ENCODE results near the gene CELF5. TPM values are rescaled to one million over a fixed set of nuclear protein-coding genes. Genes with fewer than 3 reads are reported as not detected.
"Not testable (repeated sequence)": the region's sequence is repeated elsewhere in the genome, so short reads cannot be mapped to it uniquely, and the experiment has no call there.

Gene CELF5
- total RNA-seq, 2 experiments from 2014 or later = 0.20 to 0.56 TPM

DNA sequence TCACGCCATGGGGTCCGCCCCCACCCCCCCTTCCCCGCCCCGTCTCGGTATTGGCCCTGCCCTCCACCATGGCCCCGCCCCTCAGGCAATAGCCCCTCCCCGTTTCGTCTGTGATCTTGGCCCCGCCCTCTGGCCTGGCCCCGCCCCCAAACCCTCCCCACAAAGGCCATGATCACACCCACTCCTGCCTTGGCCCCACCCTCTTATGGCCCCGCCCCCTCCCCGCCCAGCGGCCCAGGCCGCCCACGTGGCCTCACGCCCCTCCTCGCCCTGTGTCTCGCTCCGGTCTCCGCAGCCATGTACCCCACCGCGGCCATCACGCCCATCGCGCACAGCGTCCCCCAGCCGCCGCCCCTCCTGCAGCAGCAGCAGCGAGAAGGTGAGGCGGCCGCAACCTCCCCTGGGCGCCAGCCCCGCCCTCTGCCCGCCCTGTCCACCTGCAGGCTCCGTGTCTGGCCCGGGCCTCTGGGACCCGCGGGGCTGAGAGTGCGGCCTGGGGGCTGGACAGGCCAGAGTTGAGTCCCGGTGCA, 61.3 kb downstream of the CELF5 start:
- DNase-seq = peak; percentile 85

DNA sequence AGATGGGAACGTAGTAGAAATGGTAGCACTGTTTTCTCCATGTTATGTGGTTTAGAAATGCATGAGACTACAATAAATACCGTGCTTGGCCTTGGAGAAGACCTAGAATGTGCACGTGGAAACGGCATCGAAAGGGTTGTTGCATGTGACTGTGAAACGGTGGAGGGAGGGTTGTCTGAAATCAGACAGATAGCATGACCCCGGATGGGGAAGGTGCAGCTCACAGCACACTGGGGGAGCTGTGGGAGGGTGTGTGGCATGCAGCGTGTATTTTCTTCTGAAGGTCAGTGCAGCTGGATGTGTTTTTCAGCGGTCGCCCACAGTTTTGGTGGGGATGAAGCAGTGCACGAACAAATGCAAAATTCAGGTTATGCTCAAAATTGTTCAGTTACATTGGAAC, 63.4 kb downstream of the CELF5 start:
- TF ChIP-seq, protein P1, sequence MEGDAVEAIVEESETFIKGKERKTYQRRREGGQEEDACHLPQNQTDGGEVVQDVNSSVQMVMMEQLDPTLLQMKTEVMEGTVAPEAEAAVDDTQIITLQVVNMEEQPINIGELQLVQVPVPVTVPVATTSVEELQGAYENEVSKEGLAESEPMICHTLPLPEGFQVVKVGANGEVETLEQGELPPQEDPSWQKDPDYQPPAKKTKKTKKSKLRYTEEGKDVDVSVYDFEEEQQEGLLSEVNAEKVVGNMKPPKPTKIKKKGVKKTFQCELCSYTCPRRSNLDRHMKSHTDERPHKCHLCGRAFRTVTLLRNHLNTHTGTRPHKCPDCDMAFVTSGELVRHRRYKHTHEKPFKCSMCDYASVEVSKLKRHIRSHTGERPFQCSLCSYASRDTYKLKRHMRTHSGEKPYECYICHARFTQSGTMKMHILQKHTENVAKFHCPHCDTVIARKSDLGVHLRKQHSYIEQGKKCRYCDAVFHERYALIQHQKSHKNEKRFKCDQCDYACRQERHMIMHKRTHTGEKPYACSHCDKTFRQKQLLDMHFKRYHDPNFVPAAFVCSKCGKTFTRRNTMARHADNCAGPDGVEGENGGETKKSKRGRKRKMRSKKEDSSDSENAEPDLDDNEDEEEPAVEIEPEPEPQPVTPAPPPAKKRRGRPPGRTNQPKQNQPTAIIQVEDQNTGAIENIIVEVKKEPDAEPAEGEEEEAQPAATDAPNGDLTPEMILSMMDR (IDR thresholded peaks at IDR 0.05) = no peak
- Mint-ChIP-seq H3K9me3 (no peaks in the 10 kb centered on the region), H3K4me1 (ENCODE audit: low read depth) (peaks cover 11% of the 10 kb centered on the region), H3K4me3 (no peak overlapping the region), H3K36me3 (ENCODE audit: low read depth) (no peaks in the 10 kb centered on the region), H3K27ac (no peak overlapping the region), H3K27me3 (peaks cover 12% of the 10 kb centered on the region)
- DNase-seq (no peak), ATAC-seq (no peak)
- ChIA-PET POLR2A (no interaction called here), CTCF (interaction anchor here (1.0 to 1.3 kb wide), 2 partner anchors 12 to 17 kb away, joined by 4 read pairs; no protein-coding TSS in a partner anchor)
- intact Hi-C loops (cut with micrococcal nuclease) = no loop called here

More for the DNA sequence above, 61.3 kb downstream of the CELF5 start:
- H3K27me3 Mint-ChIP-seq = peaks cover 14% of the 10 kb centered on the region
- H3K27ac Mint-ChIP-seq = no peak overlapping the region
- H3K4me1 Mint-ChIP-seq (ENCODE audit: low read depth) = peaks cover 11% of the 10 kb centered on the region
- intact Hi-C loops (cut with micrococcal nuclease) = no loop called here
- peak overlapping the region; percentile 17 for H3K4me3 Mint-ChIP-seq
- TF ChIP-seq, protein P1 (IDR thresholded peaks at IDR 0.05) = no peak
- POLR2A ChIA-PET = interaction anchor here (1.5 kb wide), 1 partner anchor 10 kb away, joined by 4 read pairs; no protein-coding TSS in a partner anchor
- H3K36me3 Mint-ChIP-seq (ENCODE audit: low read depth) = no peaks in the 10 kb centered on the region
- CTCF ChIA-PET = interaction anchor here (3.0 kb wide), 1 partner anchor 19 kb away, joined by 10 read pairs; no protein-coding TSS in a partner anchor
- no peaks in the 10 kb centered on the region for H3K9me3 Mint-ChIP-seq
- ATAC-seq = no peak

DNA sequence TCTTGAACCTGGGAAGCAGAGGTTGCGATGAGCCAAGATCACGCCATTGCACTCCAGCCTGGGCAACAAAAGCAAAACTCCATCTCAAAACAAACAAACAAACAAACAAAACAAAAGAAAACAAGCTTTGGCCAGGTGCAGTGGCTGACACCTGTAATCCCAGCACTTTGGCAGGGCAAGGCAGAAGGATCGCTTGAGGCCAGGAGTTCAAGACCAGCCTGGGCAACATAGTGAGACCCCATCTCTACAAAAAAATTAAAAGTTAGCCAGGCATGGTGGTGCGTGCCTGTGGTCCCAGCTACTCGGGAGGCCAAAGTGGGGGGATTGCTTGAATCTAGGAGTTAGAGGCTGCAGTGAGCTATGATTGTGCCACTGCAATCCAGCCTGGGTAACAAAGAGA, 64.0 kb downstream of the CELF5 start:
- H3K36me3 Mint-ChIP-seq (ENCODE audit: low read depth) = not testable (repeated sequence)

DNA sequence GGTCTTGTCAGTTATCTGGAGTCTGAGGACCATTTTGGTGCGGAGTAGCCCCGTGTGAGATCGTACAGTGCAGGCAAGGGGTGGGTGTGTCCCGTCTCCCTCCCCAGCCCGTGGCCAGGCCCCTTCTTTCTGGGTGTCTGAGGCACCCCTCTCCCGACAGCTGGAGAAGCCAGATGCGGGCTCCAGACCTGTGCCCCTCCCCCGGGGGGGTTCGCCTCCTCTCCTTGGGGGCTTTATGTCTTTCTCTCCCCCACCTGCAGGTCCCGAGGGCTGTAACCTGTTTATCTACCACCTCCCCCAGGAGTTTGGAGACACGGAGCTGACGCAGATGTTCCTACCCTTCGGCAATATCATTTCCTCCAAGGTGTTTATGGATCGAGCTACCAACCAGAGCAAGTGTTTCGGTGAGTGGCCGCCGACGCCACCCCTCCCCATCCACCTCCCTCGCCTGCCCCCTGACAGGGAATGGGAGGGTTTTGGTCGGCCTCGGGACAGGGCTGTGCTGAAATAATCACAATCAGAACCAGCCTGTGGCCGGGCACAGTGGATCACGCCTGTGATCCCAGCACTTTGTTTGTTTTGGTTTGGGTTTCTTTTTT, 65.6 kb downstream of the CELF5 start:
- Mint-ChIP-seq H3K9me3 (no peaks in the 10 kb centered on the region), H3K27me3 (peaks cover 8% of the 10 kb centered on the region), H3K4me1 (ENCODE audit: low read depth) (peaks cover 3% of the 10 kb centered on the region), H3K27ac (no peak overlapping the region), H3K36me3 (ENCODE audit: low read depth) (no peaks in the 10 kb centered on the region), H3K4me3 (no peak overlapping the region)
- ChIA-PET POLR2A (no interaction called here), CTCF (interaction anchor here (1.0 kb wide), 1 partner anchor 15 kb away, joined by 3 read pairs; no protein-coding TSS in a partner anchor)
- TF ChIP-seq, protein P1 (IDR thresholded peaks at IDR 0.05) = no peak
- DNase-seq (no peak), ATAC-seq (no peak)
- intact Hi-C loops (cut with micrococcal nuclease) = no loop called here

More for the DNA sequence above, 64.0 kb downstream of the CELF5 start:
- CTCF ChIA-PET = interaction anchor here (1.0 to 1.3 kb wide), 2 partner anchors 13 to 16 kb away, joined by 4 read pairs; no protein-coding TSS in a partner anchor
- H3K27ac Mint-ChIP-seq; POLR2A ChIA-PET; intact Hi-C loops (cut with micrococcal nuclease); DNase-seq; ATAC-seq; H3K4me3 Mint-ChIP-seq; H3K9me3 Mint-ChIP-seq: not testable (repeated sequence)
- Mint-ChIP-seq H3K27me3 (peaks cover 12% of the 10 kb centered on the region), H3K4me1 (ENCODE audit: low read depth) (peaks cover 11% of the 10 kb centered on the region)

DNA sequence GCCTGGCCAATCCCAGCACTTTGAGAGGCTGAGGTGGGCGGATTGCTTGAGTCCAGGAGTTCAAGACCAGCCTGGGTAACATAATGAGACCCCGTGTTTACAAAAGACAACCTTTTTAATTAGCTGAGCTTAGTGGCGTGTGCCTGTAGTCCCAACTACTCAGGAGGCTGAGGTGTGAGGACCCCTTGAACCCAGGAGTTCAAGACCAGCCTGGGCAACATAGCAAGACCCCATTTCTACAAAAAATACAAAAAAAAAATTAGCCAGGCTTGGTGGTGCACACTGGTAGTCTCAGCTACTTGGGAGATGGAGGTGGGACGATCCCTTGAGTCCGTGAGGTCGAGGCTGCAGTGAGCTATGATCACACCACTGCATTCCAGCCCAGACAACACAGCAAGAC, 66.4 kb downstream of the CELF5 start:
- H3K36me3 Mint-ChIP-seq (ENCODE audit: low read depth); H3K27ac Mint-ChIP-seq; DNase-seq; H3K4me1 Mint-ChIP-seq (ENCODE audit: low read depth); H3K27me3 Mint-ChIP-seq; ATAC-seq; H3K9me3 Mint-ChIP-seq; H3K4me3 Mint-ChIP-seq; intact Hi-C loops (cut with micrococcal nuclease); POLR2A ChIA-PET: not testable (repeated sequence)
- CTCF ChIA-PET = interaction anchor here (1.1 kb wide), 1 partner anchor 11 kb away, joined by 4 read pairs; no protein-coding TSS in a partner anchor

DNA sequence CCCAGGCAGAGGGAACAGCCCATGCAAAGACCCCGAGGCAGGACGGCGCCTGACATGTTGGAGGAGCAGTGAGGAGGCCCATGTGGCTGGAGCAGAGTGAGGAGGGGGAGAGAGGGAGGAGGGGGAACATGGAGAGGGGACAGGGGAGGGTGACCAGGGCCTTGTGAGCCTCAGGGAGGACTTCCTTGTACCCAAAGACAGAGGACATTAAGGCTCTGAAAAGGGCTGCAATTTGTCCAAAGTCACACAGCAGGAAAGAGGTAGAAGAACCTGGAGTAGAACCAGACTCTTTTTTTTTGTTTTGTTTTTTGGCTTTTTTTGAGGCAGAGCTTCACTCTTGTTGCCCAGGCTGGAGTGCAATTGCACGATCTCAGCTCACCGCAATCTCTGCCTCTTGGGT, 67.2 kb downstream of the CELF5 start:
- intact Hi-C loops (cut with micrococcal nuclease) = no loop called here
- no peak overlapping the region for H3K27ac Mint-ChIP-seq
- no peaks in the 10 kb centered on the region for H3K9me3 Mint-ChIP-seq
- TF ChIP-seq, protein P1 (IDR thresholded peaks at IDR 0.05) = no peak
- DNase-seq (no peak), ATAC-seq (no peak)
- peaks cover 8% of the 10 kb centered on the region for H3K27me3 Mint-ChIP-seq
- no peaks in the 10 kb centered on the region for H3K36me3 Mint-ChIP-seq (ENCODE audit: low read depth)
- no peaks in the 10 kb centered on the region for H3K4me1 Mint-ChIP-seq (ENCODE audit: low read depth)
- no peak overlapping the region for H3K4me3 Mint-ChIP-seq
- ChIA-PET POLR2A (no interaction called here), CTCF (interaction anchor here (1.1 to 2.2 kb wide), 2 partner anchors 11 to 13 kb away, joined by 4 to 9 read pairs; no protein-coding TSS in a partner anchor)
